Activated T-helper 17 cell treated with anti-CD3 and anti-CD28 coated beads, Interleukin-2, amount 50 U/mL, for 72 hours (primary cell): ENCODE results near the gene PITPNC1. TPM values are rescaled to one million over a fixed set of nuclear protein-coding genes. Genes with fewer than 3 reads are reported as not detected.
"Not testable (repeated sequence)": the region's sequence is repeated elsewhere in the genome, so short reads cannot be mapped to it uniquely, and the experiment has no call there.

Experiments
- ATAC-seq: fragments of 150-1000 bp; cut with Tn5 transposase; replicated peaks from 2 replicates; pipeline ENCODE4 v1.10.0; 2021; ENCODE audit warnings: mild to moderate bottlenecking, moderate library complexity
- H3K27ac Mint-ChIP-seq: one replicate; pipeline ENCODE4 v1.8.0; 2022; ENCODE audit warnings: mixed read lengths
- H3K27me3 Mint-ChIP-seq: one replicate; pipeline ENCODE4 v1.8.0; 2022; ENCODE audit warnings: mixed read lengths
- H3K36me3 Mint-ChIP-seq: one replicate; pipeline ENCODE4 v1.8.0; 2022; ENCODE audit warnings: low read depth, mild to moderate bottlenecking, mixed read lengths
- H3K4me1 Mint-ChIP-seq: one replicate; pipeline ENCODE4 v1.8.0; 2022; ENCODE audit warnings: mixed read lengths
- H3K4me3 Mint-ChIP-seq: one replicate; pipeline ENCODE4 v1.8.0; 2022; ENCODE audit warnings: mild to moderate bottlenecking, mixed read lengths
- H3K9me3 Mint-ChIP-seq: one replicate; pipeline ENCODE4 v1.8.0; 2022; ENCODE audit warnings: mixed read lengths
- total RNA-seq, 2 donors: library from RNA; stranded (reverse); gene quantifications; one replicate each; pipeline ENCODE4 v1.2.3, GENCODE V29; 2022

PITPNC1 gene
- total RNA-seq, 2 donors from 2014 or later: 43.0 to 45.4 TPM

GRCh38 chr17:67401106-67401505 is 24.0 kb downstream of the PITPNC1 start:
- Mint-ChIP-seq H3K27ac (peak overlapping the region; percentile 85), H3K36me3 (peaks cover 12% of the 10 kb centered on the region), H3K9me3 (no peaks in the 10 kb centered on the region), H3K4me1 (peaks cover 32% of the 10 kb centered on the region), H3K27me3 (no peaks in the 10 kb centered on the region), H3K4me3 (peak overlapping the region; percentile 74)
- no peak for ATAC-seq

- Mint-ChIP-seq H3K4me1 (peaks cover 33% of the 10 kb centered on the region), H3K27me3 (no peaks in the 10 kb centered on the region), H3K36me3 (peaks cover 12% of the 10 kb centered on the region), H3K27ac (peak overlapping the region; percentile 61), H3K9me3 (no peaks in the 10 kb centered on the region), H3K4me3 (peak overlapping the region; percentile 74)
- no peak for ATAC-seq
These were observed 24.8 kb downstream of the PITPNC1 start for GRCh38 chr17:67401598-67402504.

GRCh38 chr17:67403065-67403464 is 26.0 kb downstream of the PITPNC1 start:
- peaks cover 10% of the 10 kb centered on the region for H3K36me3 Mint-ChIP-seq
- no peak for ATAC-seq
- no peaks in the 10 kb centered on the region for H3K27me3 Mint-ChIP-seq
- peak overlapping the region; percentile 50 for H3K27ac Mint-ChIP-seq
- H3K9me3 Mint-ChIP-seq: no peaks in the 10 kb centered on the region
- H3K4me1 Mint-ChIP-seq: peaks cover 36% of the 10 kb centered on the region
- H3K4me3 Mint-ChIP-seq: peak overlapping the region; percentile 74

GRCh38 chr17:67403483-67403882 is 26.4 kb downstream of the PITPNC1 start:
- no peak overlapping the region for H3K27ac Mint-ChIP-seq
- no peak for ATAC-seq
- H3K9me3 Mint-ChIP-seq: no peaks in the 10 kb centered on the region
- H3K36me3 Mint-ChIP-seq: peaks cover 6% of the 10 kb centered on the region
- H3K27me3 Mint-ChIP-seq: no peaks in the 10 kb centered on the region
- no peak overlapping the region for H3K4me3 Mint-ChIP-seq
- H3K4me1 Mint-ChIP-seq: peaks cover 34% of the 10 kb centered on the region

GRCh38 chr17:67408455-67408830 is 31.4 kb downstream of the PITPNC1 start:
- H3K27me3 Mint-ChIP-seq, H3K9me3 Mint-ChIP-seq, H3K36me3 Mint-ChIP-seq, ATAC-seq: not testable (repeated sequence)
- peak overlapping the region; percentile 78 for H3K27ac Mint-ChIP-seq
- H3K4me3 Mint-ChIP-seq: peak overlapping the region; percentile 5
- peaks cover 28% of the 10 kb centered on the region for H3K4me1 Mint-ChIP-seq

- Mint-ChIP-seq H3K4me1 (peaks cover 32% of the 10 kb centered on the region), H3K27ac (peak overlapping the region; percentile 61)
These were observed 34.3 kb downstream of the PITPNC1 start for GRCh38 chr17:67411397-67411796.

GRCh38 chr17:67412032-67412431 is 35.0 kb downstream of the PITPNC1 start:
- Mint-ChIP-seq H3K4me1 (peaks cover 29% of the 10 kb centered on the region), H3K36me3 (no peaks in the 10 kb centered on the region), H3K4me3 (no peak overlapping the region), H3K9me3 (no peaks in the 10 kb centered on the region), H3K27ac (peak overlapping the region; percentile 61), H3K27me3 (no peaks in the 10 kb centered on the region)
- no peak for ATAC-seq

More at GRCh38 chr17:67411397-67411796, 34.3 kb downstream of the PITPNC1 start:
- no peak for ATAC-seq
- H3K36me3 Mint-ChIP-seq: no peaks in the 10 kb centered on the region
- no peak overlapping the region for H3K4me3 Mint-ChIP-seq
- no peaks in the 10 kb centered on the region for H3K27me3 Mint-ChIP-seq
- H3K9me3 Mint-ChIP-seq: no peaks in the 10 kb centered on the region

- H3K27ac Mint-ChIP-seq: peak overlapping the region; percentile 31
- H3K36me3 Mint-ChIP-seq: no peaks in the 10 kb centered on the region
- H3K4me3 Mint-ChIP-seq: no peak overlapping the region
- no peaks in the 10 kb centered on the region for H3K27me3 Mint-ChIP-seq
- no peaks in the 10 kb centered on the region for H3K9me3 Mint-ChIP-seq
- no peak for ATAC-seq
- H3K4me1 Mint-ChIP-seq: peaks cover 27% of the 10 kb centered on the region
These were observed 35.9 kb downstream of the PITPNC1 start for GRCh38 chr17:67412941-67413340.

- Mint-ChIP-seq H3K4me1 (peaks cover 26% of the 10 kb centered on the region), H3K27me3 (no peaks in the 10 kb centered on the region), H3K4me3 (no peak overlapping the region), H3K9me3 (no peaks in the 10 kb centered on the region), H3K36me3 (no peaks in the 10 kb centered on the region), H3K27ac (no peak overlapping the region)
- no peak for ATAC-seq
These were observed 36.3 kb downstream of the PITPNC1 start for GRCh38 chr17:67413388-67413787.

- Mint-ChIP-seq H3K4me1 (peaks cover 25% of the 10 kb centered on the region), H3K9me3 (no peaks in the 10 kb centered on the region), H3K4me3 (no peak overlapping the region)
These were observed 37.0 kb downstream of the PITPNC1 start for GRCh38 chr17:67414130-67414529.

GRCh38 chr17:67414559-67414958 is 37.5 kb downstream of the PITPNC1 start:
- Mint-ChIP-seq H3K4me3 (no peak overlapping the region), H3K4me1 (peaks cover 26% of the 10 kb centered on the region), H3K27ac (no peak overlapping the region), H3K27me3 (no peaks in the 10 kb centered on the region), H3K36me3 (no peaks in the 10 kb centered on the region), H3K9me3 (no peaks in the 10 kb centered on the region)
- ATAC-seq: no peak

More at GRCh38 chr17:67414130-67414529, 37.0 kb downstream of the PITPNC1 start:
- no peak for ATAC-seq
- H3K27ac Mint-ChIP-seq: no peak overlapping the region
- no peaks in the 10 kb centered on the region for H3K36me3 Mint-ChIP-seq
- no peaks in the 10 kb centered on the region for H3K27me3 Mint-ChIP-seq

GRCh38 chr17:67415291-67415690 is 38.2 kb downstream of the PITPNC1 start:
- ATAC-seq: no peak
- Mint-ChIP-seq H3K4me1 (peaks cover 25% of the 10 kb centered on the region), H3K27ac (no peak overlapping the region)

GRCh38 chr17:67417507-67417906 is 40.4 kb downstream of the PITPNC1 start:
- no peaks in the 10 kb centered on the region for H3K27me3 Mint-ChIP-seq
- H3K27ac Mint-ChIP-seq: peak overlapping the region; percentile 13
- ATAC-seq: no peak
- H3K9me3 Mint-ChIP-seq: no peaks in the 10 kb centered on the region
- H3K4me3 Mint-ChIP-seq: no peak overlapping the region
- peaks cover 25% of the 10 kb centered on the region for H3K4me1 Mint-ChIP-seq
- H3K36me3 Mint-ChIP-seq: no peaks in the 10 kb centered on the region

More at GRCh38 chr17:67415291-67415690, 38.2 kb downstream of the PITPNC1 start:
- Mint-ChIP-seq H3K4me3 (no peak overlapping the region), H3K36me3 (no peaks in the 10 kb centered on the region), H3K9me3 (no peaks in the 10 kb centered on the region), H3K27me3 (no peaks in the 10 kb centered on the region)

- H3K4me1 Mint-ChIP-seq: peaks cover 35% of the 10 kb centered on the region
- no peak for ATAC-seq
- peaks cover 5% of the 10 kb centered on the region for H3K36me3 Mint-ChIP-seq
- peak overlapping the region; percentile 57 for H3K4me3 Mint-ChIP-seq
- no peaks in the 10 kb centered on the region for H3K9me3 Mint-ChIP-seq
- peak overlapping the region; percentile 73 for H3K27ac Mint-ChIP-seq
- H3K27me3 Mint-ChIP-seq: no peaks in the 10 kb centered on the region
These were observed 43.9 kb downstream of the PITPNC1 start for GRCh38 chr17:67420994-67421393.

- ATAC-seq: peak; percentile 95
- Mint-ChIP-seq H3K4me1 (peaks cover 39% of the 10 kb centered on the region), H3K27me3 (no peaks in the 10 kb centered on the region), H3K9me3 (no peaks in the 10 kb centered on the region), H3K4me3 (peak overlapping the region; percentile 57), H3K27ac (peak overlapping the region; percentile 73), H3K36me3 (peaks cover 5% of the 10 kb centered on the region)
These were observed 44.8 kb downstream of the PITPNC1 start for GRCh38 chr17:67421869-67422273.
